Stimulated activated CD8-positive, alpha-beta memory T cell treated with anti-CD3 and anti-CD28 coated beads, Interleukin-4, amount 100 ng/mL, for 24 hours (primary cell): Measurements from ENCODE around the gene PARVA.

ENCODE experiments used
- DNase-seq: peaks from one replicate; pipeline ENCODE4 v3.0.0-alpha.2; 2020; ENCODE audit warnings: low read depth

PARVA gene

GRCh38 chr11:12403997-12404350, 26.6 kb downstream of the PARVA start:
- no peak for DNase-seq

DNA sequence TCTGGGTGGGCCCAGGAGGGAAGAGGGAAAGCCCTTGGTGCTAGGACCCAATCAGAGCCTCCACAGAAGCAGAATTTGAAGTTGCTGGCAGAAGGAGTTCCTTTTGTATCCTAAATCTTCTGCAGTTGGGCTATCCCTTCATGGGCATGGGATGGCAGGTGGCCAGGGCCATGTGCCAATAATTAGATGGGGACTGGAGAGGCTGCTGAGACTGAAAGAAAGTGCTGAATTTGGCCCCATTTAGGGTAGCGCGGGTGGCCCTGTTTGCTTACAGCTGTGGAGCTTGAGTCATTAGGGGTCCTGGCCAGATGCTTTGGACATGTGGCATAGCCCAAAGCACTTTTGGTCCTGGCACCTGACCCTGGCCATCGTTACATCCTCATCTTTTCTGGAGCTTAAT, 27.1 kb downstream of the PARVA start:
- DNase-seq: no peak

DNA sequence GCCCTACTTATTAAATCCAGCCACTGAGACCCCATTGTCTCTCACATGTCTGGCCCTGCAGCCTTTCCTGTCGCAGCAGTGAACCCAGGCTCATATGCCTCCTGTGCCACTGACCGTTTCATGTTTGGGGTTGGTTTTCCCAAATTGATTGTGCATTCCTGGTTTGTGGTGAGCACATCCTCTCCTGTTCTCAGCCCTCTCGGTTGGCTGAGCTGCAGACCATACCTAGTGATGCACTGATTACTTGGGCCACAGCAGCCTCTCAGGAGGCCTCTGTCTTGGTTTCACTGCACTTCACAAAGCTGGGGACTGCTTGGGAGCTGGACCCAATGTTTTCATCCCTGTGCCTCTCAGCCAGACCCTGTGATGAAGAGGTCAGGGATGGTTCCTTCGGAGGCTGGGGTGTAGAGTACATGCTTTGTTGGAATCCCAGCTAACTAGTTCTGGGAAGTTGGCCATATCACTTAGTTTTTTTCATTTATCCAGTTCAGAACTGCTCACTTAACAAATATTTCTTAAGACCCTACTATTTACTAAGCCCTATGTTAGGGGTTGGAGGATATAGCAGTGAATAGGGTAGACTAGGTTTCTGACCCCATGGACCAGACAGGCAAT, 30.9 kb downstream of the PARVA start:
- DNase-seq: no peak

- no peak for DNase-seq
These were observed 32.2 kb downstream of the PARVA start for GRCh38 chr11:12409621-12410005.

GRCh38 chr11:12410006-12410728, 32.8 kb downstream of the PARVA start:
- no peak for DNase-seq

- DNase-seq: no peak
These were observed 34.0 kb downstream of the PARVA start for GRCh38 chr11:12411393-12411792.

DNA sequence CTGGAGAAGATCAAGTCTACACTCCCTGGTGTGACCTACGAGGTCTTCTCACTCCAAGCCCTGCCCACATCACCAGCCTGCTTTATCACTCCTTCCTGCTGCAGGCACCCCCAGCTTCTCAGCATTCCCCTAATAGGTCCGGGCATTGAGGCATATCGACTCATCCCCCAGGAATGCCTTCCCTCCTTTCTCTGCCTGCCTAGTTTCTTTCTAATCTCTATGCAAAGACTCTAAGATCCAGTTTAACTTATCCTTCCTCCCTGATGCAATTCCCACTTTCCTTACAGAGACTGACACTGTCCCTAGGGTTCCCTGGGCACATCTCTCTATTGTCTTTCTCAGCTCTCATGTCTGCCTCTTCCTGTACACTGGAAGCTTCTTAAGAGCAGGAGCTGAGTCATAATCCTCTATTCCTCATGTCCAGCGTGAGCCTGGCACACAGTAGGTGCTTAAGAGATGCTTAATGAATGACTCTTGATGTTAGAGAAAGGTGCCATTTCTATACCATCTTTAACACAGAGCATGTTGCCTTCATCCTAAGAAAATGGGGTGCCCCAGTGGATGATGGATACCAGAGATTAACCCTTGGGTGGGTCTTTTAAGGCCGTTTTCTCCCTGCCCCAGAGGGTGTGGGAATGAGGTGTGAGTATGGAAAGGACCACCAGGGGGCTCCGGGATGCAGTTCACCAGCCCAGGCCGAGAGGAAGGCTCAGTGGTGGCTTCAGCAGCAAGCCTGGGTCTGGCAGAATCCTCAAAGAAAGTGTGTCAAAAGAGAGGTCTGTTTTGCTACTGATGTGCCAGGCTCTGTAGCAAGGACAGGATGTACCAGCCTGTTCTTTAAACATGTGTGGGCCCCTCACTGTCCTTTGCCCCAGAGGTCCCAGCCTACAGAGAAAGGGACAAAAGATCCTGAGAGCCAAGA, 34.7 kb downstream of the PARVA start:
- DNase-seq: peak; percentile 7

DNA sequence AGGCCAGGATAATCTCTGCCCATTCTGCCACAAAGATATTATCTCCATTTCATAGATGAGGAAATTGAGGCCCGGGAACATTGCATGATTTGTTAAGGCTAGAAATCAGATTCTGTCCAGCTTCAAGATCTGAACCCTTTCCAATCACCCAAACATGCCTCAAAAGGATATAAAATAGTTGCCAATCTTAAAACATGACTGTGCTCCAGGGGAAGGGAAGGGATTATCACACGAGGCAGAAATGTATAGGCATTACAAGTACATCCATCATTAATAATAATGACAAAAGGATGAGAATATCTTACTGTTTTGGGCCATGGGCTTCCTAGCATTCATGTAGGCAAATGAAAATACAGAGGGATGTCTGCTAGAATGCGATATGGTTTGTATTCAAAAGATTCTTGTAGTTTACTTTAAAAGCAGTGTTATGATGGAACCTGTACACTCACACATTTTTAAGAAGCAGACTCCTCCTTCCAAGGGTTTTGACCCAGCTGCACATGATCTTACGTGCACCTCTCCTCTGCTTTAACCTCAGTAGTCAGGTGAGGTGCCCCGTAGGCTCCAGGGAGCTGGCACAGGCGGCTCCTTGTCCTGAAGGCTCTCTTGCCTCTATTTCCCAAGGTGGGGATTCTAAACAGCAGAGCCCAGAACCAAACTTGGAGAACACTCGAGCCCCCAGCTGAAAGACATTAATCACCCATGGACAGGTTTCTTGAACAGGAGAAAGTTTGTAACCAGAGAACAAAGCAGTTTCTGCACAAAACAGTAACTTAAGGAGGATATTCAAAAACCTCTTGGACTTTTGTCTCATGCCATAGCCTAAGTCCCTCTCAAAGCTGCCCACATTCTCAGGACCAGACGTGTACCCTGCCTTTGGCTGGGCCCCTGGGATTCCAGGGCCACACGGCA, 36.0 kb downstream of the PARVA start:
- DNase-seq: no peak

GRCh38 chr11:12414611-12415010, 37.2 kb downstream of the PARVA start:
- no peak for DNase-seq

DNA sequence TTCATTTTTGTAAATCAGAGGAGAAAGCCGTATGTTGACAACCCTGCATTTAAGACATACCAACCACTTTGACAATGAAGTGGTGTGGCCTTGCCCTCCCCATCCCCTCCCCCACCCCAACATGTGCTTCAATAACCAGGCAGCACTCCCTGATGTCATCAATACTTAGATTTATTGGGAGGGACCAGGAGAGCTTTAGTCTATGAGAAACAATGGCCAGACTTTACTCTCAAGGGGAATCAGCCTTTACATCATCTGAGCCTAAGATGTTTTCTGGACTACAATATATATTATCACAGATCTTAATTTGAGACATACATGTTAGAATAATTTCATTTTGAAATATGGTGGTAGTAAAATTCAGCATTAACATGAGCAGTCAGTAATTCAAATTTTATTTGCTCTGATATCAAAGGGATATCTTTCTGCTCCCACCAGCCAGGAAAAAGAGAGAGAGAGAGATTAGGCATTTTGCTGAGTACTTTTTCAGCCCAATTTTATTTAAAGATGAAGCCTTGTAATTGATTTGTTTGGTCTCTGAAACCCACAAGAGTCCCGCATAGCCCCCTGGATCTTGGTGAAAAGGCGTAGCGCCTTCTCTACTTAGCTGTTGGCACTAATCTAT, 38.1 kb downstream of the PARVA start:
- DNase-seq: no peak

DNA sequence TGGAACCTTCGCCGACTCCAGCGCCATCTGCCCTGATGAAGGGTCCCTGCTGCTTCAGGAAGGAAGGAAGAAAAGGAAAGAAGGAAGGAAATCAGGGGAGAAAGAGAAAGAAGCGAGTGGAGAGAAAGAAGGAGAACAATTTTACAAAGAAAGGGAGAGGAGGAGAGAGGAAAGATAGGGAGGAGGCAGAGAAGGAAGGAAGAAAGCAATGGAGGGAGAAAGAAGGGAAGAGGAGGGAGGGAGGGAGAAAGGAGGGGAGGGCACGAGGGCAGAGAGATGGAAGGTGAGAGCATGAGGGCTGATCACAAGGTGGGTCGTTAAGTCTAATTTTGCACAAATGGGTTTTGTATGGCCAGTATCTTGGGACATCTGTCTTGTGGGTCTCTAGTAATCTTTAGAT, 39.2 kb downstream of the PARVA start:
- DNase-seq: no peak

- DNase-seq: no peak
These were observed 40.6 kb downstream of the PARVA start for GRCh38 chr11:12417691-12418611.

DNA sequence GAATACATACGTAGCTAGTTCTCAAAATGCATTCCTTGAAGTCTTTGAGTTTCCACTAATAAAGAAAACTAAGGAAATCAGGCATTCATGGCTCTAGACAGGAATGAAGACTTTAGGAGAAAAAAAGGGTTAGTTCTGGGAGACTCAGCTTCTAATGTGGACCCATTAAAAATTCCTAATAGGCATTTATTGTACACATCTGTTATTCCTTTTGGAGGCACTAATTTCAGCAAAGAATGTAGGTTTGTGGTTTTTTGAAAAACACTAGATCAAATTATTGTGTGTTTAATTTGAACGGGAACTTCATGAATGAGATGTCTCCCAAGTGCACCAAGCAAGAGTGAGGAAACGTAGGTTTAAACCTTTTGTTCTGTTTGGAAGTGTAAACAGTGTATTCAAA, 42.7 kb downstream of the PARVA start:
- no peak for DNase-seq

DNA sequence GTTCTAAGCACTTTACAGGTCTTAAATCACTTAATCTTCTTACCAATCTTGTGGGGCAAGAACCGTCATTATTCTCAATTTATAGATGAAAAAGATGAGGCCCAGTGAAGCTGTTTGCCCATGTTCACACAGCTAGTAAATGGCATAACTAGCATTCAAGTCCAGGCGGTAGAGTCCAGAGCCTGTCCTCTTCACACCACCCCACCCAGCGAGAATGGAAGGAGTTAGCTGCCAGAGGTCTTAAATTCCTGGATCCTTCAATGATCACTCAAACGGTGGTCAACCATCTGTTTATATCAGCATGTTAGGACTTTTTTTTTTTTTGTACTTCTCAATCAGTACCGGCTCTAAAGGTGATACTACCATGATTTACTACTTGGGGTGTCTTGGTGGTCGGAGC, 43.3 kb downstream of the PARVA start:
- no peak for DNase-seq

GRCh38 chr11:12421386-12421785, 44.0 kb downstream of the PARVA start:
- no peak for DNase-seq

GRCh38 chr11:12426176-12426575, 48.8 kb downstream of the PARVA start:
- no peak for DNase-seq

GRCh38 chr11:12429155-12429554, 51.8 kb downstream of the PARVA start:
- DNase-seq: no peak

GRCh38 chr11:12430351-12430750, 53.0 kb downstream of the PARVA start:
- no peak for DNase-seq

DNA sequence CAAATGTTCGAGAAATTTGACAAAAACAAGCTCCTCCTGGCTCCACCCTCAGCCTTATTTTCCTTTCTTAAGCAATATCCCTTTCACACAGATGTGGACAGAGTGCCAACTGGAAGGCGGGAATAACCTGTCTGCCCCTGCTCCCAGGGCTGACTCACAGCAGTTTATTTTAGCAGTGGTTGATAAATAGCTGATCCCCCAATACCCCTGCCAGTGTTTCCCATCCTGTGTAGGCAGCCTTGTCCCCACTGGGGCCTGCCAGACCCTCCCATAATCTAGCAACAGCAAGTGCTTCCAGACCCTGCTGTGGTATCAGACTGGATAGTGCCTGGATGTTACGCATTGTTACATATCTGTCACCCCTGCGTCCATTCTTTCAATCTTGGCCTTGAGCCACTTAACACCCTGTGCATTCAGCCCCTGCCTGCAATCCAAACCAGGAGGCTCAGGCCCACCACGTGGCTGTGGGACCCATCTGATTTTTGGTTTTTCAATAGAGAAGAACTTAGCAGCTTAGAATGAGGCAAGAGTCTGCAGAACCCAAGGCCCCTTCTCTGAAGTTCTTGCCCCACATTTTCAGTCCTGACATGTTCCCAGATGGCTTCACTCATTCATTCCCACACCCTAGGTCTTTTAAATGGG, 53.7 kb downstream of the PARVA start:
- DNase-seq: no peak

DNA sequence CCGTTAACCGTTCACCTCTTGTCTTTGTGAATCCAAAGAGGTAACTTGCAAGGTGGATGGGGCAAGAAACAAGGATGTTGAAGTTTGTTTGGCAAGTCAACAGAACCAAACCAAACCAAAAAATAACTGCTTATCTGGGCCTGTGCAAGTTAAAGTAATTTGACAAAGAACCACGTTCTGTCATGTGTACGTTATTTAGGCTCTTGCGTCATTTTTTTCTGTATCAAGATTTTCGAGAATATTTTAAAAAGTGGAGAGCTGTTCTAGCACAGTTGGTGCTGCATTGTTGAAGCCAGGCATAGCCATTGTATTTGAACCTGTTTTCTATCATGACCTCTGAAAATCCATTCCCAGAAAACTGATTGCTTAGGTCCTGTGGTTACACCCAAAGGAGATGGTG, 55.1 kb downstream of the PARVA start:
- no peak for DNase-seq
